ENCODE data around the gene TRIP4. TPM values are rescaled to one million over a fixed set of nuclear protein-coding genes. Genes with fewer than 3 reads are reported as not detected.
A peak's percentile ranks its signal among the peaks of the same experiment; 100 is the strongest.

TRIP4 gene
- total RNA-seq, 1 experiment from 2014 or later, result 18.3 TPM

DNA sequence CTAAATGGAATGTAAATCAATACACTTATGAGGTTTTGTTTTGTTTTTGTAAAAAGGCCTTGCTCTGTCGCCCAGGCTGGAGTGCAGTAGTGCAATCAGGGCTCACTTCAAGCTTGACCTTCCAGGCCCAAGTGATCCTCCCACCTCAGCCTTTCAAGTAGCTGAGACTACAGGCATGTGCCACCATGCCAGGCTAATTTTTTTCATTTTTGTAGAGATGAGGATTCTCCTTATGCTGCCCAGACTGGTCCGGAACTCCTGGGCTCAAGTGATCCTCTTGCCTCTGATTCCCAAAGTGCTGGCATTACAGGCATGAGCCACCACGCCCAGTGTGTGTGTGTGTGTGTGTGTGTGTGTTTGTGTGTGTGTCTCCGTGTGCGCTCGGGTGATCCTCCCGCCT, 1.3 kb upstream of the TRIP4 start:
- Histone ChIP-seq H3K36me3 (ENCODE audit: control insufficient read depth in 1 of 2, insufficient read depth in 2 of 2, low read length in 2 of 2) (no peaks in the 10 kb centered on the region), H3K27me3 (ENCODE audit: insufficient read depth, low read length) (no peaks in the 10 kb centered on the region), H3K9me2 (ENCODE audit: insufficient read depth) (no peaks in the 10 kb centered on the region), H3K27ac (ENCODE audit: low read depth, low read length) (no peak overlapping the region), H3K4me1 (ENCODE audit: control insufficient read depth in 1 of 2, insufficient read depth in 2 of 2, low read length in 2 of 2) (peaks cover 9 to 21% of the 10 kb centered on the region in 2 experiments; a peak in 3 of 4 replicates), H4K20me1 (ENCODE audit: insufficient read depth) (no peaks in the 10 kb centered on the region), H3K4me2 (ENCODE audit: low read length) (peak overlapping the region; percentile 95), H3K4me3 (replicated peaks in 1 of 2; ENCODE audit: low read depth in 1 of 2, low read length in 2 of 2) (no peak overlapping the region; a peak in 1 of 4 replicates), H3K9ac (ENCODE audit: low read length) (no peak overlapping the region), H3K9me3 (ENCODE audit: control insufficient read depth in 1 of 2, insufficient read depth in 1 of 2, low read depth in 1 of 2, low read length in 2 of 2) (0 out of 4 replicates have a peak, but pooled peaks cover 0 to 3% of the 10 kb centered on the region in 2 experiments), H3K79me2 (ENCODE audit: insufficient read depth, low read length) (peaks cover 19% of the 10 kb centered on the region), H2AFZ (ENCODE audit: low read depth, low read length, poor library complexity, severe bottlenecking) (no peak overlapping the region)
- ChIA-PET POLR2A (no interaction called here), CTCF (interaction anchor here (1.3 kb wide), 1 partner anchor 223 kb away, joined by 5 read pairs; the partner anchor contains the start of gene PPIB), RAD21 (ENCODE audit: low non-redundant PET in 1 of 2, low total read pairs in 2 of 2, uncharacterized antibody in 2 of 2, unreplicated experiment in 2 of 2) (interaction anchor here (0.6 kb wide), 2 partner anchors 155 to 295 kb away, joined by 3 to 4 read pairs; no protein-coding TSS in a partner anchor)
- BruUV-seq (replicated peaks), result no TSS peak
- intact Hi-C loops (cut with micrococcal nuclease), result loop anchor here (2.0 to 5.0 kb wide), 2 partner anchors 76 to 223 kb away; partner anchors contain the start of genes PPIB and ZNF609
- ATAC-seq (no peak), DNase-seq (ENCODE audit: low read depth, low spot score) (no peak)
- no peak for TF ChIP-seq JUND (IDR thresholded peaks at IDR 0.05)
- no peak for TF ChIP-seq EGR1 (IDR thresholded peaks at IDR 0.05; ENCODE audit: low read depth)
- TF ChIP-seq RAD21 (IDR thresholded peaks at IDR 0.05; ENCODE audit: low read depth), result no peak
- no peak for TF ChIP-seq SRF (IDR thresholded peaks at IDR 0.05; ENCODE audit: low read depth)
- TF ChIP-seq, protein P1, sequence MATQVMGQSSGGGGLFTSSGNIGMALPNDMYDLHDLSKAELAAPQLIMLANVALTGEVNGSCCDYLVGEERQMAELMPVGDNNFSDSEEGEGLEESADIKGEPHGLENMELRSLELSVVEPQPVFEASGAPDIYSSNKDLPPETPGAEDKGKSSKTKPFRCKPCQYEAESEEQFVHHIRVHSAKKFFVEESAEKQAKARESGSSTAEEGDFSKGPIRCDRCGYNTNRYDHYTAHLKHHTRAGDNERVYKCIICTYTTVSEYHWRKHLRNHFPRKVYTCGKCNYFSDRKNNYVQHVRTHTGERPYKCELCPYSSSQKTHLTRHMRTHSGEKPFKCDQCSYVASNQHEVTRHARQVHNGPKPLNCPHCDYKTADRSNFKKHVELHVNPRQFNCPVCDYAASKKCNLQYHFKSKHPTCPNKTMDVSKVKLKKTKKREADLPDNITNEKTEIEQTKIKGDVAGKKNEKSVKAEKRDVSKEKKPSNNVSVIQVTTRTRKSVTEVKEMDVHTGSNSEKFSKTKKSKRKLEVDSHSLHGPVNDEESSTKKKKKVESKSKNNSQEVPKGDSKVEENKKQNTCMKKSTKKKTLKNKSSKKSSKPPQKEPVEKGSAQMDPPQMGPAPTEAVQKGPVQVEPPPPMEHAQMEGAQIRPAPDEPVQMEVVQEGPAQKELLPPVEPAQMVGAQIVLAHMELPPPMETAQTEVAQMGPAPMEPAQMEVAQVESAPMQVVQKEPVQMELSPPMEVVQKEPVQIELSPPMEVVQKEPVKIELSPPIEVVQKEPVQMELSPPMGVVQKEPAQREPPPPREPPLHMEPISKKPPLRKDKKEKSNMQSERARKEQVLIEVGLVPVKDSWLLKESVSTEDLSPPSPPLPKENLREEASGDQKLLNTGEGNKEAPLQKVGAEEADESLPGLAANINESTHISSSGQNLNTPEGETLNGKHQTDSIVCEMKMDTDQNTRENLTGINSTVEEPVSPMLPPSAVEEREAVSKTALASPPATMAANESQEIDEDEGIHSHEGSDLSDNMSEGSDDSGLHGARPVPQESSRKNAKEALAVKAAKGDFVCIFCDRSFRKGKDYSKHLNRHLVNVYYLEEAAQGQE (IDR thresholded peaks at IDR 0.05; ENCODE audit: low read depth), result no peak
- TF ChIP-seq YY1 (IDR thresholded peaks at IDR 0.05; ENCODE audit: extremely low read depth, insufficient replicate concordance, low read depth, low read length), result no peak
- no peak for TF ChIP-seq SIN3A (IDR thresholded peaks at IDR 0.05; ENCODE audit: low read depth)
- TF ChIP-seq POLR2AphosphoS5 (IDR thresholded peaks at IDR 0.05; ENCODE audit: low read depth, low read length), result no peak
- no peak for TF ChIP-seq EZH2phosphoT487 (IDR thresholded peaks at IDR 0.05; ENCODE audit: borderline replicate concordance)
- TF ChIP-seq ELF1 (IDR thresholded peaks at IDR 0.05; ENCODE audit: borderline replicate concordance, low read depth), result no peak
- TF ChIP-seq ZFX (IDR thresholded peaks at IDR 0.05), result no peak
- no peak for TF ChIP-seq SP1 (IDR thresholded peaks at IDR 0.05; ENCODE audit: low read depth)

Data from HCT116 (cell line).